T-helper 2 cell treated with Interferon-gamma antibody and Interleukin-4, amounts not matched to agents 100 ng/mL and 5 ng/mL, for 36 hours (primary cell): ENCODE results near the gene GIGYF1. TPM values are rescaled to one million over a fixed set of nuclear protein-coding genes. Genes with fewer than 3 reads are reported as not detected.
"Not testable (repeated sequence)": the region's sequence is repeated elsewhere in the genome, so short reads cannot be mapped to it uniquely, and the experiment has no call there.

Experiments
- intact Hi-C: fragments of 100-400 bp; cut with micrococcal nuclease; formaldehyde crosslinking; loops from one replicate; pipeline ENCODE4 v1.15.1; 2023
- total RNA-seq: library from RNA; stranded (reverse); gene quantifications from 2 replicates; pipeline ENCODE4 v1.2.3, GENCODE V29; 2022

Gene GIGYF1
- total RNA-seq, 1 donor from 2014 or later, result 43.5 TPM

- intact Hi-C loops, result no loop called here
Measured at GRCh38 chr7:100711369-100711768, 17.3 kb upstream of the GIGYF1 start.

GRCh38 chr7:100710452-100710851, 16.4 kb upstream of the GIGYF1 start:
- intact Hi-C loops, result no loop called here

- intact Hi-C loops, result loop anchor here (5.0 kb wide), 2 partner anchors 169 to 231 kb away; partner anchors contain the start of genes SRRT and TSC22D4
Measured at GRCh38 chr7:100708395-100708794, 14.3 kb upstream of the GIGYF1 start.

GRCh38 chr7:100706672-100707311, 12.7 kb upstream of the GIGYF1 start:
- intact Hi-C loops, result loop anchor here (5.0 kb wide), 2 partner anchors 171 to 229 kb away; partner anchors contain the start of genes SRRT and TSC22D4

GRCh38 chr7:100705753-100706671, 12.0 kb upstream of the GIGYF1 start, which contains the start of gene POP7:
TSS of gene POP7 (plus strand) at chr7:100706121. CDS start at chr7:100706831, 710 bp downstream.
- intact Hi-C loops, result loop anchor here (1.0 to 5.0 kb wide), 7 partner anchors 12 to 229 kb away; partner anchors contain the start of genes GIGYF1, GNB2, MOSPD3 and SLC12A9

GRCh38 chr7:100705320-100705752, 11.3 kb upstream of the GIGYF1 start:
- intact Hi-C loops, result loop anchor here (1.0 to 5.0 kb wide), 7 partner anchors 11 to 228 kb away; partner anchors contain the start of genes GIGYF1, GNB2, MOSPD3 and SLC12A9

- intact Hi-C loops, result not testable (repeated sequence)
Measured at GRCh38 chr7:100701089-100701488, 7.0 kb upstream of the GIGYF1 start.

GRCh38 chr7:100699018-100699417, 5.0 kb upstream of the GIGYF1 start:
- intact Hi-C loops, result no loop called here

GRCh38 chr7:100696123-100696521, 2.1 kb upstream of the GIGYF1 start:
- intact Hi-C loops, result no loop called here

- intact Hi-C loops, result loop anchor here (1.0 to 5.0 kb wide), 4 partner anchors 12 to 159 kb away; partner anchors contain the start of genes FBXO24, LRCH4 and SLC12A9
Measured at GRCh38 chr7:100693312-100694097, 545 bp downstream of the GIGYF1 start.

- intact Hi-C loops, result loop anchor here (5.0 kb wide), 3 partner anchors 60 to 160 kb away; partner anchors contain the start of genes FBXO24, LRCH4 and SLC12A9
Measured at GRCh38 chr7:100692578-100692961, 1.5 kb downstream of the GIGYF1 start.

- intact Hi-C loops, result loop anchor here (1.0 to 5.0 kb wide), 6 partner anchors 17 to 160 kb away; partner anchors contain the start of genes FBXO24, LRCH4 and SLC12A9
Measured at GRCh38 chr7:100691676-100692577, 2.1 kb downstream of the GIGYF1 start.

- intact Hi-C loops, result loop anchor here (5.0 kb wide), 3 partner anchors 57 to 163 kb away; partner anchors contain the start of genes FBXO24, LRCH4 and SLC12A9
Measured at GRCh38 chr7:100689230-100690135, 4.6 kb downstream of the GIGYF1 start.

GRCh38 chr7:100688326-100688860, 5.7 kb downstream of the GIGYF1 start:
- intact Hi-C loops, result no loop called here

- intact Hi-C loops, result no loop called here
Measured at GRCh38 chr7:100687751-100688300, 6.2 kb downstream of the GIGYF1 start.

- intact Hi-C loops, result no loop called here
Measured at GRCh38 chr7:100687261-100687660, 6.8 kb downstream of the GIGYF1 start.

- intact Hi-C loops, result no loop called here
Measured at GRCh38 chr7:100686822-100687211, 7.2 kb downstream of the GIGYF1 start.
